Measurements from ENCODE around the gene ALK. TPM values are rescaled to one million over a fixed set of nuclear protein-coding genes. Genes with fewer than 3 reads are reported as not detected.

The ALK gene
- total and polyA plus RNA-seq, 2 experiments from 2014 or later = 0.35 TPM; not detected in 1

GRCh38 chr2:29192526-29192925 lies 728.9 kb downstream of the ALK start:
- Mint-ChIP-seq H3K4me1 (no peaks in the 10 kb centered on the region), H3K4me3 (no peak overlapping the region), H3K27me3 (ENCODE audit: insufficient read depth, low read depth, poor library complexity) (peaks cover 4% of the 10 kb centered on the region), H3K27ac (no peak overlapping the region), H3K9me3 (peaks cover 6% of the 10 kb centered on the region), H3K36me3 (ENCODE audit: low read depth) (no peaks in the 10 kb centered on the region)
- H3K9me2 ChIP-seq (ENCODE audit: insufficient read depth) = no peaks in the 10 kb centered on the region
- no peak overlapping the region for H2AFZ ChIP-seq
- no peaks in the 10 kb centered on the region for H3K36me3 ChIP-seq (ENCODE audit: insufficient read depth)
- H3K4me3 ChIP-seq = no peak overlapping the region
- H3K4me2 ChIP-seq = no peak overlapping the region
- DNase-seq (ENCODE audit: low spot score) (no peak), ATAC-seq (no peak)
- H3K4me1 ChIP-seq (ENCODE audit: insufficient read depth) = no peaks in the 10 kb centered on the region
- H3K27me3 ChIP-seq (ENCODE audit: insufficient read depth) = no peaks in the 10 kb centered on the region
- no peaks in the 10 kb centered on the region for H4K20me1 ChIP-seq (replicated peaks; ENCODE audit: insufficient read depth)
- H3F3A ChIP-seq (replicated peaks; ENCODE audit: low read depth) = no peaks in the 10 kb centered on the region
- TF ChIP-seq ZNF331 (CRISPR knock-in tag; IDR thresholded peaks at IDR 0.05; ENCODE audit: low read depth) (no peak), CTCF (conservative IDR thresholded peaks at IDR 0.05; ENCODE audit: low read depth in 2 of 2) (no peak), ETS1 (IDR thresholded peaks at IDR 0.05) (no peak), EZH2 (IDR thresholded peaks at IDR 0.05; ENCODE audit: low read depth, unreplicated experiment) (no peak), POLR2AphosphoS5 (IDR thresholded peaks at IDR 0.05; ENCODE audit: low read depth) (no peak), STAT1 (IDR thresholded peaks at IDR 0.05; ENCODE audit: unreplicated experiment) (no peak), ZNF114 (CRISPR knock-in tag; IDR thresholded peaks at IDR 0.05) (no peak), CREB1 (CRISPR knock-in tag; IDR thresholded peaks at IDR 0.05; ENCODE audit: low read depth) (no peak), EZH2phosphoT487 (IDR thresholded peaks at IDR 0.05; ENCODE audit: unreplicated experiment) (no peak), REST (IDR thresholded peaks at IDR 0.05; ENCODE audit: unreplicated experiment) (no peak), JUNB (IDR thresholded peaks at IDR 0.05; ENCODE audit: unreplicated experiment) (no peak), NANOG (IDR thresholded peaks at IDR 0.05; ENCODE audit: borderline replicate concordance) (no peak), ZNF462 (CRISPR knock-in tag; IDR thresholded peaks at IDR 0.05) (no peak)
- H3K27ac ChIP-seq (ENCODE audit: low read depth) = no peak overlapping the region
- no peaks in the 10 kb centered on the region for H3K79me2 ChIP-seq (replicated peaks; ENCODE audit: insufficient read depth)
